K562 (cell line): ENCODE data around the gene TMEM267. TPM values are rescaled to one million over a fixed set of nuclear protein-coding genes. Genes with fewer than 3 reads are reported as not detected.
A peak's percentile ranks its signal among the peaks of the same experiment; 100 is the strongest.

Experiments used
- ATF7 ChIP-seq: fragments of 450-650 bp; IDR thresholded peaks from 2 replicates; pipeline ENCODE4 v1.7.1; 2014; ENCODE audit warnings: mild to moderate bottlenecking, moderate library complexity
- DACH1 ChIP-seq: fragments of 450-650 bp; IDR thresholded peaks from 2 replicates; pipeline ENCODE4 v1.6.1; 2018; ENCODE audit not compliant: partially characterized antibody
- ETV6 ChIP-seq, 3 experiments: fragments of 150-350 bp in 1 of 3; sonication (generic) in 1 of 3; formaldehyde crosslinking in 1 of 3; IDR thresholded peaks; 2 replicates each; pipeline versions ENCODE4 v1.6.1 to v1.8.0; 2014 to 2022; ENCODE audit warnings: borderline replicate concordance in 2 of 3, low read depth in 2 of 3, antibody characterized with exemption in 1 of 3, low read length in 1 of 3, mild to moderate bottlenecking in 1 of 3, missing genetic modification reagents in 1 of 3
- NCOA1 ChIP-seq: fragments of 450-650 bp; IDR thresholded peaks from 2 replicates; pipeline ENCODE4 v1.6.1; 2016; ENCODE audit warnings: low read depth
- NFYB ChIP-seq: IDR thresholded peaks from 2 replicates; pipeline ENCODE4 v1.6.1; 2011; ENCODE audit warnings: mild to moderate bottlenecking, moderate library complexity; ENCODE audit not compliant: insufficient read length; ENCODE audit errors: extremely low read depth
- NR4A1 ChIP-seq, 2 experiments: fragments of 250-450 bp in 1 of 2; fragments of 450-650 bp in 1 of 2; sonication (Bioruptor Pico) in 1 of 2; IDR thresholded peaks; 2 replicates each; pipeline versions ENCODE4 v1.4.0 to v1.6.1; 2016 to 2020; ENCODE audit warnings: mild to moderate bottlenecking in 2 of 2, missing compliant biosample characterization in 1 of 2, missing genetic modification characterization in 1 of 2, moderate library complexity in 1 of 2
- PCBP2 ChIP-seq: fragments of 200-400 bp; formaldehyde crosslinking; IDR thresholded peaks from 2 replicates; pipeline ENCODE4 v1.6.1; 2018; ENCODE audit warnings: low read length, low read depth, mild to moderate bottlenecking, moderate library complexity; ENCODE audit not compliant: poor library complexity, severe bottlenecking
- PHF8 ChIP-seq: fragments of 200-600 bp; sonication (generic); IDR thresholded peaks from 2 replicates; pipeline ENCODE4 v1.6.1; 2012; ENCODE audit warnings: mixed run types, mild to moderate bottlenecking, inconsistent platforms, low read length, moderate library complexity, borderline replicate concordance
- POLR2A ChIP-seq: fragments of 450-650 bp; conservative IDR thresholded peaks from 2 replicates; pipeline ENCODE4 v1.6.1; 2016
- PYGO2 ChIP-seq: fragments of 450-650 bp; IDR thresholded peaks from 2 replicates; pipeline ENCODE4 v1.6.1; 2016; ENCODE audit warnings: mild to moderate bottlenecking, missing genetic modification characterization, moderate library complexity, missing compliant biosample characterization
- RB1 ChIP-seq: fragments of 450-650 bp; IDR thresholded peaks from 2 replicates; pipeline ENCODE4 v1.6.1; 2017; ENCODE audit warnings: low read depth, mild to moderate bottlenecking
- SMARCC2 ChIP-seq: fragments of 450-650 bp; IDR thresholded peaks from 2 replicates; pipeline ENCODE4 v1.6.1; 2017; ENCODE audit warnings: antibody characterized with exemption, moderate library complexity, mild to moderate bottlenecking, low read depth
- ZNF407 ChIP-seq: fragments of 450-650 bp; IDR thresholded peaks from 2 replicates; pipeline ENCODE4 v1.6.1; 2016; ENCODE audit warnings: low read depth
- polyA plus RNA-seq, 8 experiments: library from polyadenylated mRNA; depleted of rRNA in 4 of 8; stranded (reverse) in 5 of 8; unstranded in 3 of 8; fragments of >200 nt; fragmentation: Nextera tagmentation in 2 of 8; fragmentation: Illumina TruSeq in 1 of 8; extraction: Ambion mirVana in 2 of 8; extraction: Trizol in 1 of 8; gene quantifications; 2 replicates each; pipeline versions ENCODE4 v1.2.1 to v1.2.3, GENCODE V29; 2011 to 2014; ENCODE audit warnings: inconsistent platforms in 1 of 8, missing spikeins in 1 of 8
- total RNA-seq, 7 experiments: library from RNA; depleted of rRNA in 6 of 7; stranded (reverse); fragments of >200 nt in 6 of 7; fragmentation: Illumina TruSeq in 2 of 7; extraction: Trizol in 2 of 7; gene quantifications; 2 replicates each; pipeline versions ENCODE4 v1.2.1 to v1.2.3, GENCODE V29; 2011 to 2021; ENCODE audit warnings: low replicate concordance in 1 of 7
- TF ChIP-seq, protein P1 (sequence below): fragments of 250-450 bp; sonication (Bioruptor Pico); IDR thresholded peaks from 2 replicates; pipeline ENCODE4 v1.8.0; 2022; ENCODE audit warnings: inconsistent platforms
- TF ChIP-seq, protein P2 (sequence below): sonication (generic); formaldehyde crosslinking; IDR thresholded peaks from 2 replicates; pipeline ENCODE4 v1.8.0; 2022; ENCODE audit warnings: mild to moderate bottlenecking, missing genetic modification reagents

The TMEM267 gene
- total and polyA plus RNA-seq, 9 of the 15 experiments (the other 6 are each of a cell fraction or from before 2014, with no cell fraction given), result 8.1 to 61.1 (median 17.8) TPM

DNA sequence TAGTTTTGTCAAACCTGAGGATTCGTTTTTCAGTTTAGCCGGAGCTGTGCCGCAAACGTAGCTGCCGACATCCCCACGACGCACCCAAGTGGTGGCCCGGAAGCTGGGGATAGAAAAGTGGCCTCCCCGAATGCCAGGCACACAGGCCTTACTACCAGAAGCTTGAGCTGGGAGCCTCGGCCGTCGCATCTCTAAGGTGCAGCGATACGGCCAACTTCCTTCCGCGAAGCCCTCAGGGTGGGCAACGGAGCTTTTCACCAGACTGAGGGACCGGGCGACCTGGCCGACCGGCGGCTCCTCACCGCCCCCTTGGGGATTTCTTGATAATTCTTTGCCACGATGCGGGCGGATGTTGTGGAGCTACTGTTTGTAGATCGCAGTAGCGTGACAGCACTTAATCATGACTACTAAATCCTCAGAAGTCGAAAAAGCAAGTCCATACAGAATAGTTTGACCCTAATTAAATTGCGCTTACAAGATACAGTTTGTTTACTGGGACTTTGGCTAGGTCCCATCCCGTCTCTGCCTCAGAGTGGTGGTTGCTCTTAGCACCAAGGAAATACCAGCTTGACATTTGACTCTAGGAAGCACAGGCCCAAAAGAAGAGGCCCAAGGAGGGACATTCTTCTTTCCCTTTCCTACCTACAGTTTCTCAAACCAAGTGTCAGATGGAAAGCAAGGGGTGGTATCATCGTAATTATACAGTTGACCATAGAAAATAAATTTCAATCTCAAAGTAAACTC lies 613 bp upstream of the TMEM267 start (continued):
- TF ChIP-seq ATF7, result peak; percentile 54; the same call in 1 of the 2 replicates
- TF ChIP-seq PCBP2, result no peak
- TF ChIP-seq ZNF407, result 0 out of 2 replicates have a peak, but pooled peaks have one; percentile 56
- TF ChIP-seq NCOA1, result no peak
- no peak for TF ChIP-seq ETV6 (IDR thresholded peaks at IDR 0.05; ENCODE audit: borderline replicate concordance in 1 of 2, low read depth in 2 of 2, low read length in 1 of 2)
- no peak for TF ChIP-seq ETV6 (CRISPR knock-in tag; IDR thresholded peaks at IDR 0.05; ENCODE audit: borderline replicate concordance)
- no peak for TF ChIP-seq PYGO2 (tag)
- TF ChIP-seq, protein P1, sequence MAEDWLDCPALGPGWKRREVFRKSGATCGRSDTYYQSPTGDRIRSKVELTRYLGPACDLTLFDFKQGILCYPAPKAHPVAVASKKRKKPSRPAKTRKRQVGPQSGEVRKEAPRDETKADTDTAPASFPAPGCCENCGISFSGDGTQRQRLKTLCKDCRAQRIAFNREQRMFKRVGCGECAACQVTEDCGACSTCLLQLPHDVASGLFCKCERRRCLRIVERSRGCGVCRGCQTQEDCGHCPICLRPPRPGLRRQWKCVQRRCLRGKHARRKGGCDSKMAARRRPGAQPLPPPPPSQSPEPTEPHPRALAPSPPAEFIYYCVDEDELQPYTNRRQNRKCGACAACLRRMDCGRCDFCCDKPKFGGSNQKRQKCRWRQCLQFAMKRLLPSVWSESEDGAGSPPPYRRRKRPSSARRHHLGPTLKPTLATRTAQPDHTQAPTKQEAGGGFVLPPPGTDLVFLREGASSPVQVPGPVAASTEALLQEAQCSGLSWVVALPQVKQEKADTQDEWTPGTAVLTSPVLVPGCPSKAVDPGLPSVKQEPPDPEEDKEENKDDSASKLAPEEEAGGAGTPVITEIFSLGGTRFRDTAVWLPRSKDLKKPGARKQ, result no peak
- peak; percentile 35 for TF ChIP-seq RB1
- TF ChIP-seq DACH1, result no peak
- TF ChIP-seq, protein P2, sequence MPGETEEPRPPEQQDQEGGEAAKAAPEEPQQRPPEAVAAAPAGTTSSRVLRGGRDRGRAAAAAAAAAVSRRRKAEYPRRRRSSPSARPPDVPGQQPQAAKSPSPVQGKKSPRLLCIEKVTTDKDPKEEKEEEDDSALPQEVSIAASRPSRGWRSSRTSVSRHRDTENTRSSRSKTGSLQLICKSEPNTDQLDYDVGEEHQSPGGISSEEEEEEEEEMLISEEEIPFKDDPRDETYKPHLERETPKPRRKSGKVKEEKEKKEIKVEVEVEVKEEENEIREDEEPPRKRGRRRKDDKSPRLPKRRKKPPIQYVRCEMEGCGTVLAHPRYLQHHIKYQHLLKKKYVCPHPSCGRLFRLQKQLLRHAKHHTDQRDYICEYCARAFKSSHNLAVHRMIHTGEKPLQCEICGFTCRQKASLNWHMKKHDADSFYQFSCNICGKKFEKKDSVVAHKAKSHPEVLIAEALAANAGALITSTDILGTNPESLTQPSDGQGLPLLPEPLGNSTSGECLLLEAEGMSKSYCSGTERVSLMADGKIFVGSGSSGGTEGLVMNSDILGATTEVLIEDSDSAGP (CRISPR knock-in tag), result no peak
- TF ChIP-seq POLR2A, result peak; percentile 81
- peak; percentile 53; the same call in 1 of the 2 replicates for TF ChIP-seq PHF8
- TF ChIP-seq SMARCC2, result peak; percentile 68; the same call in 1 of the 2 replicates
- TF ChIP-seq NFYB, result no peak
- TF ChIP-seq NR4A1 (CRISPR knock-in tag; IDR thresholded peaks at IDR 0.05), result no peak
- 0 out of 2 replicates have a peak, but pooled peaks have one; percentile 72 for TF ChIP-seq NR4A1 (tag; IDR thresholded peaks at IDR 0.05)
